K562 (cell line): Measurements from ENCODE around the gene LRRC8C. TPM values are rescaled to one million over a fixed set of nuclear protein-coding genes. Genes with fewer than 3 reads are reported as not detected.

Experiments
- CREM ChIP-seq: IDR thresholded peaks from 2 replicates; pipeline ENCODE4 v1.6.1; 2014; ENCODE audit warnings: antibody characterized with exemption, low read depth
- DPF2 ChIP-seq: fragments of 450-650 bp; IDR thresholded peaks from 2 replicates; pipeline ENCODE4 v1.6.1; 2016
- EWSR1 ChIP-seq: fragments of 450-650 bp; IDR thresholded peaks from 2 replicates; pipeline ENCODE4 v1.6.1; 2018; ENCODE audit warnings: borderline replicate concordance, mild to moderate bottlenecking, low read depth, moderate library complexity; ENCODE audit not compliant: partially characterized antibody
- HNRNPLL ChIP-seq: fragments of 200-400 bp; formaldehyde crosslinking; IDR thresholded peaks from 2 replicates; pipeline ENCODE4 v1.6.1; 2017; ENCODE audit warnings: low read length, low read depth, mild to moderate bottlenecking; ENCODE audit not compliant: poor library complexity, severe bottlenecking
- LCOR ChIP-seq: sonication (generic); formaldehyde crosslinking; IDR thresholded peaks from 2 replicates; pipeline ENCODE4 v1.8.0; 2022; ENCODE audit warnings: mild to moderate bottlenecking, missing genetic modification reagents
- MCM3 ChIP-seq: fragments of 450-650 bp; IDR thresholded peaks from 2 replicates; pipeline ENCODE4 v1.6.1; 2016
- NCOR1 ChIP-seq: fragments of 450-650 bp; IDR thresholded peaks from 2 replicates; pipeline ENCODE4 v1.6.1; 2016; ENCODE audit warnings: mild to moderate bottlenecking, moderate library complexity
- PHF20 ChIP-seq: fragments of 450-650 bp; IDR thresholded peaks from 2 replicates; pipeline ENCODE4 v1.6.1; 2018; ENCODE audit not compliant: partially characterized antibody
- RUNX1 ChIP-seq: sonication (generic); IDR thresholded peaks from 2 replicates; pipeline ENCODE4 v1.6.1; 2016; ENCODE audit warnings: antibody characterized with exemption, low read depth
- SETDB1 ChIP-seq: IDR thresholded peaks from one replicate; pipeline ENCODE4 v1.6.1; 2012; ENCODE audit warnings: low read length, control low read depth, inconsistent platforms
- TAF15 ChIP-seq: fragments of 200-400 bp; formaldehyde crosslinking; IDR thresholded peaks from 2 replicates; pipeline ENCODE4 v1.6.1; 2017; ENCODE audit warnings: mild to moderate bottlenecking, low read depth, low read length, moderate library complexity
- TBP ChIP-seq: optimal IDR thresholded peaks from 2 replicates; pipeline ENCODE3; 2011; ENCODE audit warnings: low read depth, low read length, improper control_type of control experiment
- TOE1 ChIP-seq, 2 experiments: fragments of 450-650 bp in 1 of 2; sonication (generic) in 1 of 2; formaldehyde crosslinking in 1 of 2; IDR thresholded peaks; 2 replicates each; pipeline versions ENCODE4 v1.7.1 to v1.8.0; 2016 to 2022; ENCODE audit warnings: borderline replicate concordance in 2 of 2, mild to moderate bottlenecking in 2 of 2, antibody characterized with exemption in 1 of 2, inconsistent platforms in 1 of 2, low read depth in 1 of 2, missing genetic modification reagents in 1 of 2, moderate library complexity in 1 of 2
- ZC3H4 ChIP-seq: sonication (generic); formaldehyde crosslinking; IDR thresholded peaks from 2 replicates; pipeline ENCODE4 v1.9.0; 2021; ENCODE audit warnings: missing genetic modification reagents, borderline replicate concordance
- ZNF217 ChIP-seq: sonication (generic); formaldehyde crosslinking; IDR thresholded peaks from 2 replicates; pipeline ENCODE4 v1.8.0; 2022; ENCODE audit warnings: mild to moderate bottlenecking, missing genetic modification reagents
- ZNF507 ChIP-seq: conservative IDR thresholded peaks from 2 replicates; pipeline ENCODE4 v1.6.1; 2017; ENCODE audit warnings: missing genetic modification characterization, missing compliant biosample characterization
- ZZZ3 ChIP-seq: fragments of 450-650 bp; IDR thresholded peaks from 2 replicates; pipeline ENCODE4 v1.6.1; 2016; ENCODE audit warnings: antibody characterized with exemption, mild to moderate bottlenecking, moderate library complexity
- polyA plus RNA-seq, 8 experiments: library from polyadenylated mRNA; depleted of rRNA in 4 of 8; stranded (reverse) in 5 of 8; unstranded in 3 of 8; fragments of >200 nt; fragmentation: Nextera tagmentation in 2 of 8; fragmentation: Illumina TruSeq in 1 of 8; extraction: Ambion mirVana in 2 of 8; extraction: Trizol in 1 of 8; gene quantifications; 2 replicates each; pipeline versions ENCODE4 v1.2.1 to v1.2.3, GENCODE V29; 2011 to 2014; ENCODE audit warnings: inconsistent platforms in 1 of 8, missing spikeins in 1 of 8
- total RNA-seq, 7 experiments: library from RNA; depleted of rRNA in 6 of 7; stranded (reverse); fragments of >200 nt in 6 of 7; fragmentation: Illumina TruSeq in 2 of 7; extraction: Trizol in 2 of 7; gene quantifications; 2 replicates each; pipeline versions ENCODE4 v1.2.1 to v1.2.3, GENCODE V29; 2011 to 2021; ENCODE audit warnings: low replicate concordance in 1 of 7
- TF ChIP-seq, protein P1 (sequence below): fragments of 450-650 bp; IDR thresholded peaks from 2 replicates; pipeline ENCODE4 v1.6.1; 2018; ENCODE audit not compliant: partially characterized antibody
- TF ChIP-seq, protein P2 (sequence below): IDR thresholded peaks from 3 replicates; pipeline ENCODE4 v1.6.1; 2011; ENCODE audit warnings: borderline replicate concordance, mild to moderate bottlenecking, moderate library complexity; ENCODE audit not compliant: insufficient read length; ENCODE audit errors: extremely low read depth
- TF ChIP-seq, protein P3 (sequence below): sonication (generic); IDR thresholded peaks from 2 replicates; pipeline ENCODE4 v1.6.1; 2016

Gene LRRC8C
- total and polyA plus RNA-seq, 9 of the 15 experiments (the other 6 are each of a cell fraction or from before 2014, with no cell fraction given) = 1.00 to 12.5 (median 4.5) TPM

DNA sequence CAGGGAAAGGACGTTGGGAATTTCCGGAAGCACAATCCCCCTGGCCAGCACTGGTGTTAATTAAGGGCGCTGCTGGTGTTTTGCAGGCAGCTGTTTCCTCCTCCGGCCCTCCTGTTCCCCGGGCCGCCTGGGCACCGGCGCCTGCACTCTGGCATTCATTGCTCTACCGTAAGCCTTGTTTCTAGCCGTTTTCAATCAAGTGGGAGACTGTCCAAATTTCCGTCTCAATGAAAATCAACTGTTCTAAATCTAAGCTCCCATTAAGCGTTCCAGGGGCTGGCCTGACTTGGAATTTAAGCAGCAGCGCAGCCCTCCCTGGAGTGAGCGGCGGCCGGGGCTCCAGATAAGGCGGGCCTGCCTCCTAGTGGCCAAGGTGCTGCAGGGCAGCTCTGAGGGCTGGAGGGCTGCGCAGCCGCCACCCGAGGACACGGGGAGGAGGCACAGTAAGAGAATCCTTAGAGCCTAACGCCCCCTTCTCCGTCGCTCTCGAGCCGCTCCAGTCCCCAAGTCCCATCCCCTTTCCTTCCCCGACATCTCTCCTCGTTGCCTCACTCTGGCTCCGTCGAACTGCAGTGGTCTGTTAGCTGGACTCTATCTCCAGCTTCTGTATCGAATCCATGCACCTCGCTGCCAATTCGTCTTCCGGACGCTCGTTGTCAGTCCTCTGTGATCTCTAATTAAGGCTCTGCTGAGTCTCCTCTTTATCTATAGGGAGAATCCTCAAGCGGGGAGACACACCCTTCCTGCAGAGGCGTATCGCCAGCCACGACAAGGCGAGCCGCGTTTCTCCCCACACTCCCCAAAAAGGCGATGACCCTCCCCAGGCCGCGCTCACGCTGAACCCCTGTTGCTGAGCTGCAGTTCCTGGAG, 130.1 kb downstream of the LRRC8C start (continued):
- TF ChIP-seq ZNF507 (tag) (no peak), NCOR1 (no peak), DPF2 (peak; percentile 81), TAF15 (no peak), ZZZ3 (no peak), CREM (0 out of 2 replicates have a peak, but pooled peaks have one; percentile 41), HNRNPLL (no peak), RUNX1 (no peak), ZNF217 (CRISPR knock-in tag) (no peak), SETDB1 (no peak), EWSR1 (no peak), MCM3 (no peak), TBP (no peak), LCOR (CRISPR knock-in tag) (peak; percentile 89), PHF20 (no peak), TOE1 (IDR thresholded peaks at IDR 0.05; ENCODE audit: borderline replicate concordance) (0 out of 2 replicates have a peak, but pooled peaks have one; percentile 35), TOE1 (CRISPR knock-in tag; IDR thresholded peaks at IDR 0.05; ENCODE audit: borderline replicate concordance, low read depth) (no peak), ZC3H4 (CRISPR knock-in tag) (no peak)
- TF ChIP-seq, protein P1, sequence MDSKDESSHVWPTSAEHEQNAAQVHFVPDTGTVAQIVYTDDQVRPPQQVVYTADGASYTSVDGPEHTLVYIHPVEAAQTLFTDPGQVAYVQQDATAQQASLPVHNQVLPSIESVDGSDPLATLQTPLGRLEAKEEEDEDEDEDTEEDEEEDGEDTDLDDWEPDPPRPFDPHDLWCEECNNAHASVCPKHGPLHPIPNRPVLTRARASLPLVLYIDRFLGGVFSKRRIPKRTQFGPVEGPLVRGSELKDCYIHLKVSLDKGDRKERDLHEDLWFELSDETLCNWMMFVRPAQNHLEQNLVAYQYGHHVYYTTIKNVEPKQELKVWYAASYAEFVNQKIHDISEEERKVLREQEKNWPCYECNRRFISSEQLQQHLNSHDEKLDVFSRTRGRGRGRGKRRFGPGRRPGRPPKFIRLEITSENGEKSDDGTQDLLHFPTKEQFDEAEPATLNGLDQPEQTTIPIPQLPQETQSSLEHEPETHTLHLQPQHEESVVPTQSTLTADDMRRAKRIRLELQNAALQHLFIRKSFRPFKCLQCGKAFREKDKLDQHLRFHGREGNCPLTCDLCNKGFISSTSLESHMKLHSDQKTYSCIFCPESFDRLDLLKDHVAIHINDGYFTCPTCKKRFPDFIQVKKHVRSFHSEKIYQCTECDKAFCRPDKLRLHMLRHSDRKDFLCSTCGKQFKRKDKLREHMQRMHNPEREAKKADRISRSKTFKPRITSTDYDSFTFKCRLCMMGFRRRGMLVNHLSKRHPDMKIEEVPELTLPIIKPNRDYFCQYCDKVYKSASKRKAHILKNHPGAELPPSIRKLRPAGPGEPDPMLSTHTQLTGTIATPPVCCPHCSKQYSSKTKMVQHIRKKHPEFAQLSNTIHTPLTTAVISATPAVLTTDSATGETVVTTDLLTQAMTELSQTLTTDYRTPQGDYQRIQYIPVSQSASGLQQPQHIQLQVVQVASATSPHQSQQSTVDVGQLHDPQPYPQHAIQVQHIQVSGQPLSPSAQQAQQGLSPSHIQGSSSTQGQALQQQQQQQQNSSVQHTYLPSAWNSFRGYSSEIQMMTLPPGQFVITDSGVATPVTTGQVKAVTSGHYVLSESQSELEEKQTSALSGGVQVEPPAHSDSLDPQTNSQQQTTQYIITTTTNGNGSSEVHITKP = no peak
- TF ChIP-seq, protein P2, sequence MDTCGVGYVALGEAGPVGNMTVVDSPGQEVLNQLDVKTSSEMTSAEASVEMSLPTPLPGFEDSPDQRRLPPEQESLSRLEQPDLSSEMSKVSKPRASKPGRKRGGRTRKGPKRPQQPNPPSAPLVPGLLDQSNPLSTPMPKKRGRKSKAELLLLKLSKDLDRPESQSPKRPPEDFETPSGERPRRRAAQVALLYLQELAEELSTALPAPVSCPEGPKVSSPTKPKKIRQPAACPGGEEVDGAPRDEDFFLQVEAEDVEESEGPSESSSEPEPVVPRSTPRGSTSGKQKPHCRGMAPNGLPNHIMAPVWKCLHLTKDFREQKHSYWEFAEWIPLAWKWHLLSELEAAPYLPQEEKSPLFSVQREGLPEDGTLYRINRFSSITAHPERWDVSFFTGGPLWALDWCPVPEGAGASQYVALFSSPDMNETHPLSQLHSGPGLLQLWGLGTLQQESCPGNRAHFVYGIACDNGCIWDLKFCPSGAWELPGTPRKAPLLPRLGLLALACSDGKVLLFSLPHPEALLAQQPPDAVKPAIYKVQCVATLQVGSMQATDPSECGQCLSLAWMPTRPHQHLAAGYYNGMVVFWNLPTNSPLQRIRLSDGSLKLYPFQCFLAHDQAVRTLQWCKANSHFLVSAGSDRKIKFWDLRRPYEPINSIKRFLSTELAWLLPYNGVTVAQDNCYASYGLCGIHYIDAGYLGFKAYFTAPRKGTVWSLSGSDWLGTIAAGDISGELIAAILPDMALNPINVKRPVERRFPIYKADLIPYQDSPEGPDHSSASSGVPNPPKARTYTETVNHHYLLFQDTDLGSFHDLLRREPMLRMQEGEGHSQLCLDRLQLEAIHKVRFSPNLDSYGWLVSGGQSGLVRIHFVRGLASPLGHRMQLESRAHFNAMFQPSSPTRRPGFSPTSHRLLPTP = no peak
- TF ChIP-seq, protein P3, sequence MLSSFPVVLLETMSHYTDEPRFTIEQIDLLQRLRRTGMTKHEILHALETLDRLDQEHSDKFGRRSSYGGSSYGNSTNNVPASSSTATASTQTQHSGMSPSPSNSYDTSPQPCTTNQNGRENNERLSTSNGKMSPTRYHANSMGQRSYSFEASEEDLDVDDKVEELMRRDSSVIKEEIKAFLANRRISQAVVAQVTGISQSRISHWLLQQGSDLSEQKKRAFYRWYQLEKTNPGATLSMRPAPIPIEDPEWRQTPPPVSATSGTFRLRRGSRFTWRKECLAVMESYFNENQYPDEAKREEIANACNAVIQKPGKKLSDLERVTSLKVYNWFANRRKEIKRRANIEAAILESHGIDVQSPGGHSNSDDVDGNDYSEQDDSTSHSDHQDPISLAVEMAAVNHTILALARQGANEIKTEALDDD = peak; percentile 66; the same call in 1 of the 2 replicates
